HepG2 (cell line): ENCODE data around the gene C20orf204. TPM values are rescaled to one million over a fixed set of nuclear protein-coding genes. Genes with fewer than 3 reads are reported as not detected.

Experiments
- CBX2 ChIP-seq, 2 experiments: fragments of 200-600 bp in 1 of 2; sonication (generic); formaldehyde crosslinking in 1 of 2; IDR thresholded peaks; 2 replicates each; pipeline versions ENCODE4 v1.7.0 to v1.8.1; 2018 to 2022; ENCODE audit warnings: low read depth in 2 of 2, low read length in 1 of 2, mild to moderate bottlenecking in 1 of 2, missing genetic modification reagents in 1 of 2
- CENPX ChIP-seq: sonication (generic); formaldehyde crosslinking; IDR thresholded peaks from 2 replicates; pipeline ENCODE4 v1.9.0; 2021; ENCODE audit warnings: mild to moderate bottlenecking, missing genetic modification reagents, moderate library complexity
- CSRNP1 ChIP-seq: sonication (generic); formaldehyde crosslinking; IDR thresholded peaks from 2 replicates; pipeline ENCODE4 v1.8.1; 2023; ENCODE audit warnings: mild to moderate bottlenecking, missing genetic modification reagents
- GABPB1 ChIP-seq: IDR thresholded peaks from 2 replicates; pipeline ENCODE4 v1.6.1; 2016; ENCODE audit warnings: mild to moderate bottlenecking, missing genetic modification reagents, moderate library complexity, missing compliant biosample characterization
- GMEB2 ChIP-seq: IDR thresholded peaks from 2 replicates; pipeline ENCODE4 v1.6.1; 2016; ENCODE audit warnings: missing biosample characterization, missing genetic modification reagents, low read depth
- HNF1B ChIP-seq: sonication (generic); formaldehyde crosslinking; IDR thresholded peaks from 2 replicates; pipeline ENCODE4 v1.5.1; 2020; ENCODE audit warnings: mild to moderate bottlenecking, moderate library complexity, missing genetic modification reagents
- JUND ChIP-seq: sonication (generic); formaldehyde crosslinking; IDR thresholded peaks from 2 replicates; pipeline ENCODE4 v1.8.0; 2022; ENCODE audit warnings: mild to moderate bottlenecking, missing genetic modification reagents
- RBFOX2 ChIP-seq: fragments of 200-400 bp; formaldehyde crosslinking; IDR thresholded peaks from 2 replicates; pipeline ENCODE4 v1.6.1; 2017; ENCODE audit warnings: low read depth, mild to moderate bottlenecking, low read length
- RBM39 ChIP-seq: fragments of 200-400 bp; formaldehyde crosslinking; IDR thresholded peaks from one replicate; pipeline ENCODE4 v1.6.1; 2018; ENCODE audit warnings: antibody characterized with exemption, mild to moderate bottlenecking, low read depth, low read length; ENCODE audit not compliant: poor library complexity, severe bottlenecking
- SALL1 ChIP-seq: sonication (generic); formaldehyde crosslinking; IDR thresholded peaks from 2 replicates; pipeline ENCODE4 v1.8.0; 2022; ENCODE audit warnings: mild to moderate bottlenecking, missing genetic modification reagents
- ZMYM3 ChIP-seq: sonication (generic); formaldehyde crosslinking; IDR thresholded peaks from 2 replicates; pipeline ENCODE4 v1.5.1; 2020; ENCODE audit warnings: mild to moderate bottlenecking, missing genetic modification reagents
- ZNF362 ChIP-seq: sonication (generic); formaldehyde crosslinking; IDR thresholded peaks from 2 replicates; pipeline ENCODE4 v1.4.0; 2020; ENCODE audit warnings: missing genetic modification reagents, mild to moderate bottlenecking, borderline replicate concordance
- ZNF382 ChIP-seq: sonication (generic); formaldehyde crosslinking; IDR thresholded peaks from 2 replicates; pipeline ENCODE4 v1.5.0; 2020; ENCODE audit warnings: missing genetic modification reagents, mild to moderate bottlenecking, borderline replicate concordance
- ZNF564 ChIP-seq: sonication (generic); formaldehyde crosslinking; IDR thresholded peaks from 2 replicates; pipeline ENCODE4 v1.8.1; 2023; ENCODE audit warnings: mild to moderate bottlenecking, missing genetic modification reagents
- ZNF569 ChIP-seq: sonication (generic); formaldehyde crosslinking; IDR thresholded peaks from 2 replicates; pipeline ENCODE4 v1.5.0; 2020; ENCODE audit warnings: mild to moderate bottlenecking, missing genetic modification reagents, moderate library complexity, borderline replicate concordance
- ZNF672 ChIP-seq: sonication (generic); formaldehyde crosslinking; IDR thresholded peaks from 2 replicates; pipeline ENCODE4 v1.8.1; 2022; ENCODE audit warnings: missing genetic modification reagents
- ZNF704 ChIP-seq: sonication (generic); formaldehyde crosslinking; IDR thresholded peaks from 2 replicates; pipeline ENCODE4 v1.8.1; 2023; ENCODE audit warnings: mild to moderate bottlenecking, inconsistent platforms, moderate library complexity, missing genetic modification reagents, borderline replicate concordance
- ZNF761 ChIP-seq: sonication (generic); formaldehyde crosslinking; conservative IDR thresholded peaks from 2 replicates; pipeline ENCODE4 v1.4.0; 2020; ENCODE audit warnings: mild to moderate bottlenecking, missing genetic modification reagents
- polyA plus RNA-seq, 8 experiments: library from polyadenylated mRNA; depleted of rRNA in 3 of 8; stranded (reverse) in 7 of 8; unstranded in 1 of 8; fragments of >200 nt; fragmentation: Illumina TruSeq in 4 of 8; extraction: Trizol in 4 of 8; gene quantifications; 2 replicates each; pipeline versions ENCODE4 v1.2.1 to v1.2.3, GENCODE V29; 2011 to 2016; ENCODE audit warnings: low read depth in 4 of 8, missing spikeins in 1 of 8, mixed read lengths in 1 of 8; ENCODE audit not compliant: insufficient read depth in 1 of 8
- total RNA-seq, 5 experiments: library from RNA; depleted of rRNA; stranded (reverse); fragments of >200 nt; fragmentation: Illumina TruSeq; extraction: Trizol; gene quantifications; 2 replicates each; pipeline ENCODE4 v1.2.3, GENCODE V29; 2016; ENCODE audit warnings: low read depth in 1 of 5

C20orf204 gene
- total and polyA plus RNA-seq, 2 of the 13 experiments (the other 11 are each of a cell fraction or from before 2014, with no cell fraction given) = 22.1 to 80.0 TPM

GRCh38 chr20:64080013-64080812 lies 44.2 kb downstream of the C20orf204 start, which contains the start of gene OPRL1 (continued):
- TF ChIP-seq ZNF362 (0 out of 2 replicates have a peak, but pooled peaks have one; percentile 33), ZNF382 (CRISPR knock-in tag) (no peak), ZNF761 (CRISPR knock-in tag) (peak; percentile 50; the same call in 1 of the 2 replicates), SALL1 (CRISPR knock-in tag) (peak; percentile 25), JUND (no peak), CENPX (CRISPR knock-in tag) (no peak), CBX2 (IDR thresholded peaks at IDR 0.05; ENCODE audit: low read depth, low read length) (no peak), CBX2 (CRISPR knock-in tag; IDR thresholded peaks at IDR 0.05; ENCODE audit: low read depth) (no peak), ZMYM3 (CRISPR knock-in tag) (peak; percentile 61; the same call in 1 of the 2 replicates), GABPB1 (CRISPR knock-in tag) (peak; percentile 18; the same call in 1 of the 2 replicates), ZNF569 (CRISPR knock-in tag) (no peak), ZNF564 (CRISPR knock-in tag) (peak; percentile 63; the same call in 1 of the 2 replicates), ZNF704 (0 out of 2 replicates have a peak, but pooled peaks have one; percentile 12), CSRNP1 (CRISPR knock-in tag) (0 out of 2 replicates have a peak, but pooled peaks have one; percentile 83), ZNF672 (no peak), RBFOX2 (peak; percentile 36; the same call in 1 of the 2 replicates), GMEB2 (CRISPR knock-in tag) (no peak), RBM39 (no peak), HNF1B (CRISPR knock-in tag) (peak; percentile 51)
